ENCODE data around the gene LSM14A. TPM values are rescaled to one million over a fixed set of nuclear protein-coding genes. Genes with fewer than 3 reads are reported as not detected.
"Not testable (repeated sequence)": the region's sequence is repeated elsewhere in the genome, so short reads cannot be mapped to it uniquely, and the experiment has no call there.

Gene LSM14A
- total RNA-seq, 1 experiment from 2014 or later: 67.4 TPM

GRCh38 chr19:34193876-34194275 lies 21.6 kb downstream of the LSM14A start:
- Histone ChIP-seq H3K9me3 (ENCODE audit: low read length) (no peaks in the 10 kb centered on the region), H3K9ac (ENCODE audit: low read length) (no peak overlapping the region), H2AFZ (ENCODE audit: low read length) (no peak overlapping the region), H3K4me3 (ENCODE audit: low read length) (no peak overlapping the region), H3F3A (ENCODE audit: low read length, unreplicated experiment) (no peaks in the 10 kb centered on the region), H4K20me1 (ENCODE audit: low read length) (peaks cover 28% of the 10 kb centered on the region), H3K4me2 (ENCODE audit: low read length) (no peak overlapping the region), H3K27ac (ENCODE audit: low read length) (no peak overlapping the region), H3K79me2 (ENCODE audit: low read length) (peaks cover 51% of the 10 kb centered on the region), H3K36me3 (ENCODE audit: low read depth, low read length) (peaks cover 25% of the 10 kb centered on the region), H3K27me3 (ENCODE audit: low read length) (no peaks in the 10 kb centered on the region), H3K9me2 (replicated peaks; ENCODE audit: low read length) (no peaks in the 10 kb centered on the region), H3K4me1 (ENCODE audit: insufficient read depth, low read length) (no peaks in the 10 kb centered on the region)
- ATAC-seq (no peak), DNase-seq (no peak)
- POLR2A ChIA-PET (ENCODE audit: unreplicated experiment): no interaction called here
- BruUV-seq (replicated peaks): no TSS peak
- CTCF ChIA-PET: no interaction called here
- TF ChIP-seq CTCF (conservative IDR thresholded peaks at IDR 0.05; ENCODE audit: low read depth, low read length) (no peak), EZH2 (IDR thresholded peaks at IDR 0.05; ENCODE audit: low read length, unreplicated experiment) (no peak), EZH2phosphoT487 (IDR thresholded peaks at IDR 0.05; ENCODE audit: borderline replicate concordance, low read length) (no peak)
- intact Hi-C loops (cut with micrococcal nuclease): no loop called here

- H3K4me3 ChIP-seq (ENCODE audit: low read length): no peak overlapping the region
- no peaks in the 10 kb centered on the region for H3K79me2 ChIP-seq (ENCODE audit: low read length)
- ATAC-seq (no peak), DNase-seq (no peak)
- H3K4me2 ChIP-seq (ENCODE audit: low read length): no peak overlapping the region
- POLR2A ChIA-PET (ENCODE audit: unreplicated experiment): no interaction called here
- TF ChIP-seq CTCF (conservative IDR thresholded peaks at IDR 0.05; ENCODE audit: low read depth, low read length): no peak
- TF ChIP-seq EZH2 (IDR thresholded peaks at IDR 0.05; ENCODE audit: low read length, unreplicated experiment): no peak
- no peak for TF ChIP-seq EZH2phosphoT487 (IDR thresholded peaks at IDR 0.05; ENCODE audit: borderline replicate concordance, low read length)
- no peaks in the 10 kb centered on the region for H3K4me1 ChIP-seq (ENCODE audit: insufficient read depth, low read length)
- intact Hi-C loops (cut with micrococcal nuclease): no loop called here
- no peak overlapping the region for H2AFZ ChIP-seq (ENCODE audit: low read length)
- H3K27me3 ChIP-seq (ENCODE audit: low read length): no peaks in the 10 kb centered on the region
- H3K9ac ChIP-seq (ENCODE audit: low read length): no peak overlapping the region
- H3K36me3 ChIP-seq (ENCODE audit: low read depth, low read length): peaks cover 12% of the 10 kb centered on the region
- no peak overlapping the region for H3K27ac ChIP-seq (ENCODE audit: low read length)
- CTCF ChIA-PET: no interaction called here
- no TSS peak for BruUV-seq (replicated peaks)
- no peaks in the 10 kb centered on the region for H3K9me2 ChIP-seq (replicated peaks; ENCODE audit: low read length)
- H3F3A ChIP-seq (ENCODE audit: low read length, unreplicated experiment): no peaks in the 10 kb centered on the region
- no peaks in the 10 kb centered on the region for H4K20me1 ChIP-seq (ENCODE audit: low read length)
- no peaks in the 10 kb centered on the region for H3K9me3 ChIP-seq (ENCODE audit: low read length)
Observed at GRCh38 chr19:34201133-34201532, 28.8 kb downstream of the LSM14A start.

- H3K79me2 ChIP-seq (ENCODE audit: low read length); POLR2A ChIA-PET (ENCODE audit: unreplicated experiment): not testable (repeated sequence)
Observed at GRCh38 chr19:34205324-34205723, 33.0 kb downstream of the LSM14A start.

More at GRCh38 chr19:34205324-34205723, 33.0 kb downstream of the LSM14A start:
- H3K27me3 ChIP-seq (ENCODE audit: low read length); H3K9ac ChIP-seq (ENCODE audit: low read length); BruUV-seq (replicated peaks); H3F3A ChIP-seq (ENCODE audit: low read length, unreplicated experiment); H3K4me1 ChIP-seq (ENCODE audit: insufficient read depth, low read length); DNase-seq; H3K4me3 ChIP-seq (ENCODE audit: low read length); H3K36me3 ChIP-seq (ENCODE audit: low read depth, low read length); H3K27ac ChIP-seq (ENCODE audit: low read length); H3K9me2 ChIP-seq (replicated peaks; ENCODE audit: low read length); H2AFZ ChIP-seq (ENCODE audit: low read length); ATAC-seq; intact Hi-C loops (cut with micrococcal nuclease); H3K9me3 ChIP-seq (ENCODE audit: low read length); H3K4me2 ChIP-seq (ENCODE audit: low read length); H4K20me1 ChIP-seq (ENCODE audit: low read length); CTCF ChIA-PET: not testable (repeated sequence)

Measured in PC-3 (cell line).